H9 (cell line): Measurements from ENCODE around the gene METTL21A. TPM values are rescaled to one million over a fixed set of nuclear protein-coding genes. Genes with fewer than 3 reads are reported as not detected.
A peak's percentile ranks its signal among the peaks of the same experiment; 100 is the strongest.

Experiments used
- DNase-seq: peaks from one replicate; pipeline ENCODE4 v3.0.0-alpha.2; 2017
- H2AFZ ChIP-seq: one replicate; pipeline ENCODE4 v1.6.1; 2013; ENCODE audit warnings: mild to moderate bottlenecking, low read length, control low read depth, moderate library complexity
- H2AK5ac ChIP-seq: 2 replicates; pipeline ENCODE4 v1.6.1; 2013; ENCODE audit warnings: low read length, control low read depth, mixed read lengths; ENCODE audit not compliant: insufficient read length
- H2BK120ac ChIP-seq: one replicate; pipeline ENCODE4 v1.6.1; 2013; ENCODE audit warnings: low read depth, mild to moderate bottlenecking, low read length, control low read depth, inconsistent platforms; ENCODE audit not compliant: poor library complexity, severe bottlenecking
- H2BK12ac ChIP-seq: 2 replicates; pipeline ENCODE4 v1.6.1; 2013; ENCODE audit warnings: low read length, control low read depth, mixed read lengths, low read depth; ENCODE audit not compliant: insufficient read length
- H2BK15ac ChIP-seq: 2 replicates; pipeline ENCODE4 v1.6.1; 2013; ENCODE audit warnings: low read depth, low read length, control low read depth
- H2BK20ac ChIP-seq: one replicate; pipeline ENCODE4 v1.6.1; 2013; ENCODE audit warnings: low read depth, mild to moderate bottlenecking, low read length, control low read depth, inconsistent platforms; ENCODE audit not compliant: poor library complexity, severe bottlenecking
- H2BK5ac ChIP-seq: 2 replicates; pipeline ENCODE4 v1.6.1; 2013; ENCODE audit warnings: low read length, control low read depth, mixed read lengths; ENCODE audit not compliant: insufficient read length
- H3K14ac ChIP-seq: 2 replicates; pipeline ENCODE4 v1.6.1; 2013; ENCODE audit warnings: low read length, control low read depth; ENCODE audit not compliant: insufficient read depth
- H3K18ac ChIP-seq: 2 replicates; pipeline ENCODE4 v1.6.1; 2013; ENCODE audit warnings: low read depth, mild to moderate bottlenecking, mixed read lengths, low read length, control low read depth; ENCODE audit not compliant: insufficient read length
- H3K23ac ChIP-seq: 2 replicates; pipeline ENCODE4 v1.6.1; 2013; ENCODE audit warnings: low read length, control low read depth, mixed read lengths, low read depth; ENCODE audit not compliant: insufficient read length
- H3K23me2 ChIP-seq: 2 replicates; pipeline ENCODE4 v1.6.1; 2013; ENCODE audit warnings: low read depth, mild to moderate bottlenecking, mixed read lengths, low read length, control low read depth; ENCODE audit not compliant: insufficient read length, poor library complexity, severe bottlenecking
- H3K27ac ChIP-seq: 2 replicates; pipeline ENCODE4 v1.5.1; 2013; ENCODE audit warnings: low read length, control low read depth, mixed read lengths, low read depth; ENCODE audit not compliant: insufficient read length
- H3K27me3 ChIP-seq: 2 replicates; pipeline ENCODE4 v1.6.1; 2013; ENCODE audit warnings: low read length, control low read depth, inconsistent platforms; ENCODE audit not compliant: insufficient read depth
- H3K4ac ChIP-seq: 2 replicates; pipeline ENCODE4 v1.6.1; 2013; ENCODE audit warnings: low read depth, mild to moderate bottlenecking, control low read depth, inconsistent platforms, low read length, moderate library complexity
- H3K4me1 ChIP-seq: 2 replicates; pipeline ENCODE4 v1.6.1; 2013; ENCODE audit warnings: low read length, control low read depth, inconsistent platforms; ENCODE audit not compliant: insufficient read depth
- H3K4me2 ChIP-seq: 2 replicates; pipeline ENCODE4 v1.6.1; 2013; ENCODE audit warnings: low read length, control low read depth, mixed read lengths; ENCODE audit not compliant: insufficient read length, insufficient read depth
- H3K56ac ChIP-seq: 2 replicates; pipeline ENCODE4 v1.6.1; 2013; ENCODE audit warnings: low read depth, mild to moderate bottlenecking, mixed read lengths, low read length, control low read depth; ENCODE audit not compliant: insufficient read length
- H3K79me1 ChIP-seq: 2 replicates; pipeline ENCODE4 v1.6.1; 2013; ENCODE audit warnings: low read depth, mild to moderate bottlenecking, moderate library complexity, low read length, control low read depth, inconsistent platforms; ENCODE audit not compliant: insufficient read depth, poor library complexity, severe bottlenecking
- H3K79me2 ChIP-seq: 2 replicates; pipeline ENCODE4 v1.6.1; 2013; ENCODE audit warnings: low read length, control low read depth, inconsistent platforms; ENCODE audit not compliant: insufficient read depth
- H3K9ac ChIP-seq: 2 replicates; pipeline ENCODE4 v1.6.1; 2013; ENCODE audit warnings: low read length, control low read depth, mixed read lengths; ENCODE audit not compliant: insufficient read length; ENCODE audit errors: extremely low read depth
- H3K9me3 ChIP-seq: one replicate; pipeline ENCODE4 v1.6.1; 2013; ENCODE audit warnings: low read depth, low read length, inconsistent platforms; ENCODE audit not compliant: control insufficient read depth
- H3T11ph ChIP-seq: one replicate; pipeline ENCODE4 v1.6.1; 2013; ENCODE audit warnings: mild to moderate bottlenecking, low read length, control low read depth, inconsistent platforms
- H4K20me1 ChIP-seq: one replicate; pipeline ENCODE4 v1.6.1; 2013; ENCODE audit not compliant: control insufficient read depth, insufficient read length, insufficient read depth
- H4K5ac ChIP-seq: 2 replicates; pipeline ENCODE4 v1.6.1; 2013; ENCODE audit warnings: low read depth, mild to moderate bottlenecking, mixed read lengths, low read length, control low read depth; ENCODE audit not compliant: insufficient read length
- H4K8ac ChIP-seq: replicated peaks from 2 replicates; pipeline ENCODE4 v1.6.1; 2013; ENCODE audit warnings: low read length, control low read depth, mixed read lengths, low read depth; ENCODE audit not compliant: insufficient read length
- H4K91ac ChIP-seq: 2 replicates; pipeline ENCODE4 v1.6.1; 2013; ENCODE audit warnings: low read depth, mild to moderate bottlenecking, moderate library complexity, mixed read lengths, low read length, control low read depth; ENCODE audit not compliant: insufficient read length
- H3K27ac Mint-ChIP-seq, 3 experiments: 2 replicates in 2 of 3; 3 replicates in 1 of 3; pipeline ENCODE4 v1.8.0; 2020 to 2021; ENCODE audit warnings: mixed read lengths in 3 of 3, mild to moderate bottlenecking in 1 of 3, moderate library complexity in 1 of 3
- H3K27me3 Mint-ChIP-seq: 2 replicates; pipeline ENCODE4 v1.8.0; 2021; ENCODE audit warnings: low read depth, mild to moderate bottlenecking, moderate library complexity, mixed read lengths
- H3K36me3 Mint-ChIP-seq, 3 experiments: 2 replicates in 2 of 3; 3 replicates in 1 of 3; pipeline ENCODE4 v1.8.0; 2020 to 2021; ENCODE audit warnings: low read depth in 3 of 3, mixed read lengths in 3 of 3; ENCODE audit not compliant: insufficient read depth in 1 of 3
- H3K4me1 Mint-ChIP-seq, 2 experiments: 2 replicates each; pipeline ENCODE4 v1.8.0; 2020; ENCODE audit warnings: mixed read lengths in 2 of 2
- H3K4me3 Mint-ChIP-seq, 2 experiments: 2 replicates in 1 of 2; 3 replicates in 1 of 2; pipeline ENCODE4 v1.8.0; 2020 to 2021; ENCODE audit warnings: mild to moderate bottlenecking in 2 of 2, mixed read lengths in 2 of 2, moderate library complexity in 1 of 2
- H3K9me3 Mint-ChIP-seq, 2 experiments: 2 replicates in 1 of 2; 3 replicates in 1 of 2; pipeline ENCODE4 v1.8.0; 2020; ENCODE audit warnings: mild to moderate bottlenecking in 2 of 2, mixed read lengths in 2 of 2, moderate library complexity in 1 of 2
- CTCF ChIP-seq: fragments of 200-600 bp; sonication (generic); conservative IDR thresholded peaks from 3 replicates; pipeline ENCODE4 v1.8.0; 2021; ENCODE audit warnings: antibody characterized with exemption, mild to moderate bottlenecking
- total RNA-seq: library from RNA; stranded (reverse); gene quantifications from 2 replicates; pipeline ENCODE4 v1.2.1, GENCODE V29; 2021

The METTL21A gene
- total RNA-seq, 1 experiment from 2014 or later: 65.9 TPM

- H2AFZ ChIP-seq: no peak overlapping the region
- no peak overlapping the region for H2BK12ac ChIP-seq
- no peak overlapping the region for H4K8ac ChIP-seq
- no peak overlapping the region for H2BK5ac ChIP-seq
- no peaks in the 10 kb centered on the region for H3K27me3 Mint-ChIP-seq
- no peak overlapping the region for H3K4ac ChIP-seq
- H3K4me1 Mint-ChIP-seq: peaks cover 29 to 40% of the 10 kb centered on the region in 2 experiments
- no peak overlapping the region for H3T11ph ChIP-seq
- no peak overlapping the region for H4K5ac ChIP-seq
- H2AK5ac ChIP-seq: no peak overlapping the region
- H3K9me3 Mint-ChIP-seq: no peaks in the 10 kb centered on the region
- no peak overlapping the region for H3K56ac ChIP-seq
- H2BK120ac ChIP-seq: no peak overlapping the region
- no peak overlapping the region for H3K23ac ChIP-seq
- H3K79me1 ChIP-seq: no peaks in the 10 kb centered on the region
- no peaks in the 10 kb centered on the region for H3K9me3 ChIP-seq
- no peak overlapping the region for H3K9ac ChIP-seq
- H3K36me3 Mint-ChIP-seq: no peaks in the 10 kb centered on the region
- H3K4me2 ChIP-seq: peak overlapping the region; percentile 38
- H3K79me2 ChIP-seq: no peaks in the 10 kb centered on the region
- H3K23me2 ChIP-seq: no peaks in the 10 kb centered on the region
- no peaks in the 10 kb centered on the region for H4K20me1 ChIP-seq
- TF ChIP-seq CTCF: no peak
- peaks cover 6% of the 10 kb centered on the region; the same call in 1 of the 2 replicates for H3K4me1 ChIP-seq
- no peak overlapping the region for H4K91ac ChIP-seq
- 0 out of 5 replicates have a peak overlapping the region, but pooled peaks of 1 of the 2 experiments have one; percentile 31 for H3K4me3 Mint-ChIP-seq
- no peak overlapping the region for H3K18ac ChIP-seq
- H3K14ac ChIP-seq: no peak overlapping the region
- no peak overlapping the region for H2BK20ac ChIP-seq
- no peak for DNase-seq
- H3K27me3 ChIP-seq: no peaks in the 10 kb centered on the region
- H3K27ac Mint-ChIP-seq: peak overlapping the region in 1 of 3 experiments; percentile 98; a peak in 3 of 7 replicates
- peak overlapping the region; percentile 2 for H3K27ac ChIP-seq
- H2BK15ac ChIP-seq: no peak overlapping the region
These were observed 49.1 kb upstream of the METTL21A start for GRCh38 chr2:207674266-207674774.
